SU-DHL-6 (cell line): ENCODE measurements around the gene FUT9.

Source experiments
- EZH2phosphoT487 ChIP-seq: fragments of 200-600 bp; sonication (generic), shearing (Covaris generic); conservative IDR thresholded peaks from 2 replicates; pipeline ENCODE4 v1.6.1; 2018; ENCODE audit warnings: mild to moderate bottlenecking, antibody characterized with exemption, low read length, moderate library complexity, mixed read lengths
- TF ChIP-seq, protein P1 (sequence below): fragments of 200-600 bp; sonication (generic); IDR thresholded peaks from one replicate; pipeline ENCODE4 v1.5.1; 2017; ENCODE audit warnings: antibody characterized with exemption, mild to moderate bottlenecking, low read length, moderate library complexity; ENCODE audit not compliant: insufficient read depth, poor library complexity, severe bottlenecking

- TF ChIP-seq, protein P1, sequence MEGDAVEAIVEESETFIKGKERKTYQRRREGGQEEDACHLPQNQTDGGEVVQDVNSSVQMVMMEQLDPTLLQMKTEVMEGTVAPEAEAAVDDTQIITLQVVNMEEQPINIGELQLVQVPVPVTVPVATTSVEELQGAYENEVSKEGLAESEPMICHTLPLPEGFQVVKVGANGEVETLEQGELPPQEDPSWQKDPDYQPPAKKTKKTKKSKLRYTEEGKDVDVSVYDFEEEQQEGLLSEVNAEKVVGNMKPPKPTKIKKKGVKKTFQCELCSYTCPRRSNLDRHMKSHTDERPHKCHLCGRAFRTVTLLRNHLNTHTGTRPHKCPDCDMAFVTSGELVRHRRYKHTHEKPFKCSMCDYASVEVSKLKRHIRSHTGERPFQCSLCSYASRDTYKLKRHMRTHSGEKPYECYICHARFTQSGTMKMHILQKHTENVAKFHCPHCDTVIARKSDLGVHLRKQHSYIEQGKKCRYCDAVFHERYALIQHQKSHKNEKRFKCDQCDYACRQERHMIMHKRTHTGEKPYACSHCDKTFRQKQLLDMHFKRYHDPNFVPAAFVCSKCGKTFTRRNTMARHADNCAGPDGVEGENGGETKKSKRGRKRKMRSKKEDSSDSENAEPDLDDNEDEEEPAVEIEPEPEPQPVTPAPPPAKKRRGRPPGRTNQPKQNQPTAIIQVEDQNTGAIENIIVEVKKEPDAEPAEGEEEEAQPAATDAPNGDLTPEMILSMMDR, result no peak
- TF ChIP-seq EZH2phosphoT487, result no peak
These were observed 220.2 kb downstream of the FUT9 start for GRCh38 chr6:96235927-96236326.
